Brain microvascular endothelial cell (primary cell): Measurements from ENCODE around the gene ATP2B3.

Source experiments
- DNase-seq: peaks from one replicate; pipeline ENCODE4 v3.0.0-alpha.2; 2020
- H3K27ac ChIP-seq: fragments of 250-450 bp; sonication (Bioruptor Pico); 2 replicates; pipeline ENCODE4 v1.5.1; 2020; ENCODE audit warnings: mild to moderate bottlenecking, moderate library complexity
- H3K27me3 ChIP-seq: fragments of 250-450 bp; sonication (Bioruptor Pico); replicated peaks from 2 replicates; pipeline ENCODE4 v1.5.1; 2020; ENCODE audit warnings: mild to moderate bottlenecking
- H3K36me3 ChIP-seq: fragments of 250-450 bp; sonication (Bioruptor Pico); replicated peaks from 2 replicates; pipeline ENCODE4 v1.5.1; 2020; ENCODE audit warnings: mild to moderate bottlenecking
- H3K4me3 ChIP-seq: 2 replicates; pipeline ENCODE4 v1.5.1; 2011; ENCODE audit warnings: low read depth, mild to moderate bottlenecking, control low read depth, low read length, moderate library complexity
- CTCF ChIP-seq: IDR thresholded peaks from 2 replicates; pipeline ENCODE4 v1.5.1; 2011; ENCODE audit warnings: low read depth, mild to moderate bottlenecking, moderate library complexity, low read length, control low read depth, inconsistent platforms; ENCODE audit errors: missing control alignments
- in situ Hi-C: cut with HindIII; loops from 2 replicates; pipeline ENCODE4 v1.10.0; 2017; ENCODE audit warnings: low sequenced_read_pairs, low pct_ligation_motif_present

Gene ATP2B3

GRCh38 chrX:153583433-153583832 is 66.0 kb downstream of the ATP2B3 start:
- Histone ChIP-seq H3K4me3 (no peak overlapping the region), H3K36me3 (peaks cover 4% of the 10 kb centered on the region), H3K27ac (no peak overlapping the region), H3K27me3 (no peaks in the 10 kb centered on the region)
- no peak for DNase-seq
- in situ Hi-C loops = no loop called here
- no peak for TF ChIP-seq CTCF

GRCh38 chrX:153585827-153586226 is 68.4 kb downstream of the ATP2B3 start:
- H3K27ac ChIP-seq = no peak overlapping the region
- TF ChIP-seq CTCF = no peak
- in situ Hi-C loops = no loop called here
- no peak for DNase-seq
- H3K4me3 ChIP-seq = no peak overlapping the region
- no peaks in the 10 kb centered on the region for H3K27me3 ChIP-seq
- peaks cover 6% of the 10 kb centered on the region for H3K36me3 ChIP-seq

GRCh38 chrX:153587342-153587741 is 69.9 kb downstream of the ATP2B3 start:
- H3K27me3 ChIP-seq = no peaks in the 10 kb centered on the region
- in situ Hi-C loops = no loop called here
- H3K4me3 ChIP-seq = no peak overlapping the region
- H3K36me3 ChIP-seq = peaks cover 6% of the 10 kb centered on the region
- H3K27ac ChIP-seq = no peak overlapping the region
- TF ChIP-seq CTCF = no peak
- DNase-seq = no peak

GRCh38 chrX:153588021-153588781 is 70.8 kb downstream of the ATP2B3 start:
- H3K36me3 ChIP-seq = peaks cover 6% of the 10 kb centered on the region
- H3K27ac ChIP-seq = no peak overlapping the region

GRCh38 chrX:153588782-153589446 is 71.5 kb downstream of the ATP2B3 start:
- no peak overlapping the region for H3K27ac ChIP-seq
- TF ChIP-seq CTCF = no peak

More at GRCh38 chrX:153588021-153588781, 70.8 kb downstream of the ATP2B3 start:
- no peak for DNase-seq
- in situ Hi-C loops = no loop called here
- no peak for TF ChIP-seq CTCF
- Histone ChIP-seq H3K27me3 (no peaks in the 10 kb centered on the region), H3K4me3 (no peak overlapping the region)

More at GRCh38 chrX:153588782-153589446, 71.5 kb downstream of the ATP2B3 start:
- Histone ChIP-seq H3K4me3 (no peak overlapping the region), H3K36me3 (peaks cover 6% of the 10 kb centered on the region), H3K27me3 (no peaks in the 10 kb centered on the region)
- no peak for DNase-seq
- in situ Hi-C loops = no loop called here
